ENCODE data around the gene SRGAP2B.
"Not testable (repeated sequence)": the region's sequence is repeated elsewhere in the genome, so short reads cannot be mapped to it uniquely, and the experiment has no call there.

DNA sequence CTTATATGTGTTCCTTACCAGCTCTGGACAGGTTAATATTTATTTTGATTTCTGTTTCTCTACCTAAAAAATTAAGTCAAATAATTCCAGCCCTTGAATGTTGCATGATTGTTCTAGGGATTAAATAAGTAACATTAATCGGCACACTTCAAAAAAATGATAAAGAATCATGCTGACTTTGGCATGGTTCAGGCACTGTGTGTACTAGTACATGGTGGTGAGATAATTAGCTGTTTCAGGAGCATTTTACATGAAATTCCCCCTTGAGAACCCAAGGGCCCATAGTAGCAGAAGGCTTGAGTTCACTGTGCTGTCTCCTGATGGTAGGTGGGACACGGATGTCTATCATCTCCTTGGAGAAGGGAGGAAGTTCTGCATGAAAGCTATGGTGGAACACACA lies 45.4 kb upstream of the SRGAP2B start:
- TF ChIP-seq, protein P1, sequence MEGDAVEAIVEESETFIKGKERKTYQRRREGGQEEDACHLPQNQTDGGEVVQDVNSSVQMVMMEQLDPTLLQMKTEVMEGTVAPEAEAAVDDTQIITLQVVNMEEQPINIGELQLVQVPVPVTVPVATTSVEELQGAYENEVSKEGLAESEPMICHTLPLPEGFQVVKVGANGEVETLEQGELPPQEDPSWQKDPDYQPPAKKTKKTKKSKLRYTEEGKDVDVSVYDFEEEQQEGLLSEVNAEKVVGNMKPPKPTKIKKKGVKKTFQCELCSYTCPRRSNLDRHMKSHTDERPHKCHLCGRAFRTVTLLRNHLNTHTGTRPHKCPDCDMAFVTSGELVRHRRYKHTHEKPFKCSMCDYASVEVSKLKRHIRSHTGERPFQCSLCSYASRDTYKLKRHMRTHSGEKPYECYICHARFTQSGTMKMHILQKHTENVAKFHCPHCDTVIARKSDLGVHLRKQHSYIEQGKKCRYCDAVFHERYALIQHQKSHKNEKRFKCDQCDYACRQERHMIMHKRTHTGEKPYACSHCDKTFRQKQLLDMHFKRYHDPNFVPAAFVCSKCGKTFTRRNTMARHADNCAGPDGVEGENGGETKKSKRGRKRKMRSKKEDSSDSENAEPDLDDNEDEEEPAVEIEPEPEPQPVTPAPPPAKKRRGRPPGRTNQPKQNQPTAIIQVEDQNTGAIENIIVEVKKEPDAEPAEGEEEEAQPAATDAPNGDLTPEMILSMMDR (IDR thresholded peaks at IDR 0.05) = not testable (repeated sequence)
- not testable (repeated sequence) for TF ChIP-seq EP300 (IDR thresholded peaks at IDR 0.05)

Data from esophagus muscularis mucosa (tissue), 3 donors.